Measurements from ENCODE around the gene KHDRBS2. TPM values are rescaled to one million over a fixed set of nuclear protein-coding genes. Genes with fewer than 3 reads are reported as not detected.

The KHDRBS2 gene
- total and polyA plus RNA-seq, 8 donors = 0.05 to 0.12 (median 0.09) TPM; not detected in 3

DNA sequence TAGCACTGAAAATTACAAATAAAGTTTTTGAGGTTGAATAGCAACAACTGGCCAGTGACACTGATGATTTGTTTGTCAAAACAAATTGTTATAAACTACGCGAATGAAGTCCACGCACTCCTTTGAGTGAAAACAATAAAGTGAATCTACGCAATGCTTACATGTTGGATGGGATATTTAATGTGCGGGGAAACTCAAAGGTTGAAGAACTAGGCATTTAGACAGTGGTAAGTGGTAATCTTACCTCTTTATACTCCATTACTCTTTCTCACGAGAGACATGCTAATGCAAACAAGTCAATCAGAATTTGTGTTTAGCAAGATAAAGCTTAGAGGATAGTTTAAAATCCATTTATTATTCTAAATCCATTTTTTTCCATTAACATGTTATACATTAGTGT is 606.4 kb downstream of the KHDRBS2 start:
- Histone ChIP-seq H3K27me3 (no peaks in the 10 kb centered on the region), H3K36me3 (no peaks in the 10 kb centered on the region), H3K27ac (no peak overlapping the region), H3K4me3 (no peak overlapping the region), H3K4me1 (no peaks in the 10 kb centered on the region), H3K9me3 (no peaks in the 10 kb centered on the region)
- FAIRE-seq (no peak), DNase-seq (no peak), ATAC-seq (no peak)
- TF ChIP-seq, protein P1, sequence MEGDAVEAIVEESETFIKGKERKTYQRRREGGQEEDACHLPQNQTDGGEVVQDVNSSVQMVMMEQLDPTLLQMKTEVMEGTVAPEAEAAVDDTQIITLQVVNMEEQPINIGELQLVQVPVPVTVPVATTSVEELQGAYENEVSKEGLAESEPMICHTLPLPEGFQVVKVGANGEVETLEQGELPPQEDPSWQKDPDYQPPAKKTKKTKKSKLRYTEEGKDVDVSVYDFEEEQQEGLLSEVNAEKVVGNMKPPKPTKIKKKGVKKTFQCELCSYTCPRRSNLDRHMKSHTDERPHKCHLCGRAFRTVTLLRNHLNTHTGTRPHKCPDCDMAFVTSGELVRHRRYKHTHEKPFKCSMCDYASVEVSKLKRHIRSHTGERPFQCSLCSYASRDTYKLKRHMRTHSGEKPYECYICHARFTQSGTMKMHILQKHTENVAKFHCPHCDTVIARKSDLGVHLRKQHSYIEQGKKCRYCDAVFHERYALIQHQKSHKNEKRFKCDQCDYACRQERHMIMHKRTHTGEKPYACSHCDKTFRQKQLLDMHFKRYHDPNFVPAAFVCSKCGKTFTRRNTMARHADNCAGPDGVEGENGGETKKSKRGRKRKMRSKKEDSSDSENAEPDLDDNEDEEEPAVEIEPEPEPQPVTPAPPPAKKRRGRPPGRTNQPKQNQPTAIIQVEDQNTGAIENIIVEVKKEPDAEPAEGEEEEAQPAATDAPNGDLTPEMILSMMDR (IDR thresholded peaks at IDR 0.05) = no peak
- intact Hi-C loops (cut with DNase I) = no loop called here
- WGBS, 2 donors = 63 to 70% methylated on average over 6 of the region's 6 CpGs

DNA sequence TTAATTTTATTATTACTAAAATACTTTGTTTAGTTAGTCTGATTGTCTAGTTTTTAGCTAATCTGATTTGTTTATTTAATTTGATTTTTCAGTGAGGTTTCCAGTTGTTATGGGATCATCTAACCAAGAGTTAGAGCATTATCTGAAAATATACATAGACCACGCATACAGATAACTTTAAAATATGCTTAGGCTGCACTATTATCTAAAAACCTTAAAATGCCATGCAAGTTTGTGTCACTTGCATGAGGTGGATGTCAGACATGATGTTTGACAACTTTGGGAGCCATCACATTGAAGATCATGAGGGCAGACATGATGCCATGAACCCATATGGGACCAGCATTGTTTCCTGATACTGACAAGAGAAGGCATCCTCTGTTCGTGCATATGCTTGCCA is 610.3 kb downstream of the KHDRBS2 start:
- Histone ChIP-seq H3K27ac (no peak overlapping the region), H3K4me1 (no peaks in the 10 kb centered on the region), H3K9me3 (no peaks in the 10 kb centered on the region), H3K4me3 (no peak overlapping the region), H3K27me3 (no peaks in the 10 kb centered on the region), H3K36me3 (no peaks in the 10 kb centered on the region)
- intact Hi-C loops (cut with DNase I) = no loop called here
- WGBS, 2 donors = 64 to 68% methylated on average over 2 of the region's 2 CpGs
- ATAC-seq (no peak), DNase-seq (no peak), FAIRE-seq (no peak)
- TF ChIP-seq, protein P1 (IDR thresholded peaks at IDR 0.05) = no peak

DNA sequence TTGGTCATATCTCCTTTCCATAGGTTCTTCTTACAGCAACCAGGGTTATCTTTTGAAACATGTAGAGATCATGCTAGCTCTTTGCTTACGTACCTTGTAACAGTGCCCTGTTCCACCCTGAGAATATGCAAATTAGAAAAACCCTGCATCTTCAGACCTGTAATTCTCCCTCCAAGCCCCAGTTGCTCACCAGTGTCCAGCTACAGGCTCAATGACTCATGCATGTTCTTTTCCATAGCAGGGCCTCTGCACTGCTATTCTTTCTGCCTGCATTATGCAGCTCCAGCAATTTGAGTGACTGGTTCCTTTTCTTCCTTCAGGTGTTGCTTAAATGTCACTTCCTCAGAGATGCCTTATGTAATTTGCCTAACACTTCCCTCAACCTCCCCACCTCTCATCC is 636.2 kb downstream of the KHDRBS2 start:
- no peaks in the 10 kb centered on the region for H3K9me3 ChIP-seq
- 58 to 68% methylated on average over 1 of the region's 1 CpG for WGBS, 2 donors
- no peaks in the 10 kb centered on the region for H3K36me3 ChIP-seq
- DNase-seq = no peak
- H3K4me3 ChIP-seq = no peak overlapping the region
- no peak for FAIRE-seq
- no peak overlapping the region for H3K27ac ChIP-seq
- TF ChIP-seq, protein P1 (IDR thresholded peaks at IDR 0.05) = no peak
- no peaks in the 10 kb centered on the region for H3K27me3 ChIP-seq
- intact Hi-C loops (cut with DNase I) = no loop called here
- no peak for ATAC-seq
- H3K4me1 ChIP-seq = no peaks in the 10 kb centered on the region

DNA sequence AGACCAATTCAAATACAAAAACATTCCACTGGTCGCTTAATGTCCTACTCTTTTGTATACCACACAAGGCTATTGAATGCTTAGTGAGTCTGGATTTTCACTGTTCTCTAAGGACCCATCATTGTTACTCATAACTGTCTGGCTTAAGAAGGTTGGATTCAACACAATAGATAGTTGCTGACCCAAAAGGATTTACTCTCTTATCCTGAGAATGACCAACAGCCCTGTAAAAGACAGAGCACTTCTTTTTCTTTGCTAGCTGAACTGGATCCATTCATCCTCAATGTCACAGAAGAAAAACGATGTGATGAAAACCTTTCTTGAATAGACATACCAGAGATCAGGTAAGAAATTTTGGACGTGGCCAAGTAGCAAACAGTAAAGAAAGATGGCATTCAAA is 645.6 kb downstream of the KHDRBS2 start:
- DNase-seq = no peak
- H3K36me3 ChIP-seq = no peaks in the 10 kb centered on the region
- intact Hi-C loops (cut with DNase I) = no loop called here
- ATAC-seq = no peak
- H3K27me3 ChIP-seq = no peaks in the 10 kb centered on the region
- no peak overlapping the region for H3K4me3 ChIP-seq
- H3K9me3 ChIP-seq = no peaks in the 10 kb centered on the region
- 28 to 40% methylated on average over 3 of the region's 3 CpGs for WGBS, 2 donors
- H3K4me1 ChIP-seq = no peaks in the 10 kb centered on the region
- no peak overlapping the region for H3K27ac ChIP-seq
- no peak for FAIRE-seq
- TF ChIP-seq, protein P1 (IDR thresholded peaks at IDR 0.05) = no peak
